Neural cell (in vitro differentiated cells): ENCODE measurements around the gene PWWP2B. TPM values are rescaled to one million over a fixed set of nuclear protein-coding genes. Genes with fewer than 3 reads are reported as not detected.

ENCODE experiments used
- H2AFZ ChIP-seq: fragments of 200-600, 300-800 bp; sonication (generic), shearing (Covaris generic); 2 replicates; pipeline ENCODE4 v1.6.0; 2014; ENCODE audit warnings: low read depth, mild to moderate bottlenecking, antibody characterized with exemption, low read length, moderate library complexity
- H3F3A ChIP-seq: fragments of 200-600 bp; shearing (Covaris generic); 2 replicates; pipeline ENCODE4 v1.6.1; 2016; ENCODE audit warnings: mild to moderate bottlenecking, moderate library complexity, mixed read lengths, antibody characterized with exemption, low read length; ENCODE audit not compliant: insufficient read depth, poor library complexity, severe bottlenecking
- H3K27ac ChIP-seq: fragments of 200-600, 300-800 bp; sonication (generic), shearing (Covaris generic); 2 replicates; pipeline ENCODE4 v1.5.1; 2014; ENCODE audit warnings: mild to moderate bottlenecking, low read length, moderate library complexity
- H3K27me3 ChIP-seq: fragments of 300-800, 200-600 bp; sonication (generic), shearing (Covaris generic); 2 replicates; pipeline ENCODE4 v1.6.0; 2014; ENCODE audit warnings: mild to moderate bottlenecking, low read depth, low read length, moderate library complexity; ENCODE audit not compliant: insufficient read depth
- H3K36me3 ChIP-seq: fragments of 300-800, 200-600 bp; sonication (generic), shearing (Covaris generic); 2 replicates; pipeline ENCODE4 v1.5.1; 2014; ENCODE audit warnings: mild to moderate bottlenecking, antibody characterized with exemption, low read length, moderate library complexity; ENCODE audit not compliant: insufficient read depth
- H3K4me2 ChIP-seq: fragments of 300-800, 200-600 bp; sonication (generic), shearing (Covaris generic); 2 replicates; pipeline ENCODE4 v1.6.0; 2014; ENCODE audit warnings: mild to moderate bottlenecking, low read length
- H3K4me3 ChIP-seq: fragments of 300-800, 200-600 bp; sonication (generic), shearing (Covaris generic); 2 replicates; pipeline ENCODE4 v1.5.1; 2014; ENCODE audit warnings: mild to moderate bottlenecking, low read length, moderate library complexity
- H3K79me2 ChIP-seq: fragments of 200-600 bp; shearing (Covaris generic); replicated peaks from 2 replicates; pipeline ENCODE4 v1.6.0; 2014; ENCODE audit warnings: mild to moderate bottlenecking, low read length, moderate library complexity; ENCODE audit not compliant: insufficient read depth
- H3K9ac ChIP-seq: fragments of 300-800, 200-600 bp; sonication (generic), shearing (Covaris generic); 2 replicates; pipeline ENCODE4 v1.6.1; 2016; ENCODE audit warnings: mild to moderate bottlenecking, low read length, mixed read lengths
- H3K9me2 ChIP-seq: fragments of 200-600 bp; shearing (Covaris generic); 2 replicates; pipeline ENCODE4 v1.6.1; 2016; ENCODE audit warnings: mild to moderate bottlenecking, low read length, mixed read lengths; ENCODE audit not compliant: insufficient read depth
- H3K9me3 ChIP-seq: fragments of 200-600, 300-800 bp; sonication (generic), shearing (Covaris generic); 2 replicates; pipeline ENCODE4 v1.6.1; 2016; ENCODE audit warnings: mild to moderate bottlenecking, mixed run types, low read length, moderate library complexity, mixed read lengths
- H4K20me1 ChIP-seq: fragments of 200-600 bp; shearing (Covaris generic); 2 replicates; pipeline ENCODE4 v1.6.1; 2016; ENCODE audit warnings: mild to moderate bottlenecking, mixed run types; ENCODE audit not compliant: insufficient read depth
- EP300 ChIP-seq: fragments of 450-650 bp; conservative IDR thresholded peaks from 2 replicates; pipeline ENCODE4 v1.6.1; 2014; ENCODE audit warnings: antibody characterized with exemption, mild to moderate bottlenecking, moderate library complexity; ENCODE audit not compliant: poor library complexity, severe bottlenecking
- EZH2 ChIP-seq: fragments of 200-600, 300-800 bp; shearing (Covaris generic), sonication (generic); IDR thresholded peaks from 2 replicates; pipeline ENCODE4 v1.6.1; 2014; ENCODE audit warnings: antibody characterized with exemption, low read length, borderline replicate concordance, mild to moderate bottlenecking; ENCODE audit not compliant: insufficient read depth, poor library complexity, severe bottlenecking
- MXI1 ChIP-seq: fragments of 450-650 bp; conservative IDR thresholded peaks from 2 replicates; pipeline ENCODE4 v1.6.1; 2014; ENCODE audit warnings: antibody characterized with exemption, mild to moderate bottlenecking; ENCODE audit not compliant: poor library complexity, severe bottlenecking
- POLR2AphosphoS5 ChIP-seq: IDR thresholded peaks from 2 replicates; pipeline ENCODE4 v1.6.1; 2012
- RAD21 ChIP-seq: fragments of 450-650 bp; conservative IDR thresholded peaks from 2 replicates; pipeline ENCODE4 v1.6.1; 2014; ENCODE audit warnings: antibody characterized with exemption, mild to moderate bottlenecking, moderate library complexity
- SMC3 ChIP-seq: fragments of 450-650 bp; conservative IDR thresholded peaks from 2 replicates; pipeline ENCODE4 v1.6.1; 2014; ENCODE audit warnings: antibody characterized with exemption, mild to moderate bottlenecking, moderate library complexity; ENCODE audit not compliant: poor library complexity
- TAF1 ChIP-seq: IDR thresholded peaks from 2 replicates; pipeline ENCODE4 v1.6.1; 2012; ENCODE audit warnings: low read depth
- polyA plus RNA-seq: library from polyadenylated mRNA; depleted of rRNA; stranded (reverse); fragments of >200 nt; gene quantifications from 2 replicates; pipeline ENCODE4 v1.2.3, GENCODE V29; 2014
- TF ChIP-seq, protein P1 (sequence below): IDR thresholded peaks from 2 replicates; pipeline ENCODE4 v1.6.1; 2012; ENCODE audit warnings: borderline replicate concordance
- TF ChIP-seq, protein P2 (sequence below): fragments of 450-650 bp; IDR thresholded peaks from 2 replicates; pipeline ENCODE4 v1.5.1; 2014; ENCODE audit warnings: antibody characterized with exemption, mild to moderate bottlenecking, moderate library complexity; ENCODE audit not compliant: poor library complexity, severe bottlenecking

The PWWP2B gene
- polyA plus RNA-seq, 1 donor from 2014 or later: 13.0 TPM

DNA sequence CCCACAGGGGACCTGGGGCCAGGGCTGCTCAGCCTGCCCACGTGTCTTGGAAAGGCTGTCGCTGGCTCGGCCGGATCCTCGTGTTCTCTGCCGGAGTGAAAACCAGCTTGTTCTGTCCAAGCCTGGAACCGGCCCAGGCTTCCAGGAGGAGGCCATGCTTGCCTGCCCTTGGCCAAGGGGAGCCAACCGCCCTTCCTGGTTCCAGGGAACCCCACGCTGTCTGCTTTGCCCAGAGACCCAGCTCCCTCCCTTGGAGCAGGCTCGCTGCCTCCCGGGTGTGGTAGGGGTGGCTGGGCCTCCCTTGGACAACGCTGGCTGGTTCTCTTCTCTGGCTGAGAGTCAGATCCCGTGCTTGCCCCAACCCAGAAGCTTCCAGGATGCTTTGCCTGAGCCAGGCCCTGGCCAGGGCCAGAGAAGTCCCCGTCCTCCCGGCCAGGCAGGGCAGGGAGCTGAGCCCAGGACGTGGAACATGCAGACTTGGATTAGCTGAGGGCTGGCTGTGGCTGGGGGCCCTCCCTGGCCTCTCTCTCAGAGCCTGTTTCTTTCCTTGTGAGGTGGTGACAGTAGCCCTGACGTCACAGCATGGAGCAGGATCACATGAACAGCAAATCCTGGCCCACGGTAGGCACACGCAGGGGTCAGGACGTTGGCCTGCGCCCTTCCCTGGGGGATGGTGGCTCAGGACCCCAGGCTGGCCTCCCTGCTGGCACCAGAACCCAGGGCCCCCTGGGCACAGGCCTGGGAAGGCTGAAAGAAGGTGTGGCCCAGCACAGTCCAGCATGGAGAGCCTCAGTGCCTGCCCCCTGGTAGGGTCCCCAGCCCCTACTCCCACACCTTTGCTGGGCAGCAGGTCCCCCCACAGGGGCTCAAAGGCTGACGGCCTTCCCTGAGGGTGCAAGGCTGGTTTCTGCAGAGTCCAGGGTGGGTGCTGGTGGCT lies 67.5 kb downstream of the PWWP2B start:
- H2AFZ ChIP-seq: no peak overlapping the region
- no peaks in the 10 kb centered on the region for H3K9me3 ChIP-seq
- no peak overlapping the region for H3K9ac ChIP-seq
- H3K36me3 ChIP-seq: no peaks in the 10 kb centered on the region
- no peaks in the 10 kb centered on the region for H3F3A ChIP-seq
- no peaks in the 10 kb centered on the region for H3K9me2 ChIP-seq
- no peak overlapping the region for H3K27ac ChIP-seq
- H3K27me3 ChIP-seq: no peaks in the 10 kb centered on the region
- no peak overlapping the region for H3K4me2 ChIP-seq
- TF ChIP-seq SMC3 (no peak), RAD21 (no peak), TAF1 (no peak), EZH2 (no peak), EP300 (no peak), MXI1 (no peak), POLR2AphosphoS5 (no peak)
- TF ChIP-seq, protein P1, sequence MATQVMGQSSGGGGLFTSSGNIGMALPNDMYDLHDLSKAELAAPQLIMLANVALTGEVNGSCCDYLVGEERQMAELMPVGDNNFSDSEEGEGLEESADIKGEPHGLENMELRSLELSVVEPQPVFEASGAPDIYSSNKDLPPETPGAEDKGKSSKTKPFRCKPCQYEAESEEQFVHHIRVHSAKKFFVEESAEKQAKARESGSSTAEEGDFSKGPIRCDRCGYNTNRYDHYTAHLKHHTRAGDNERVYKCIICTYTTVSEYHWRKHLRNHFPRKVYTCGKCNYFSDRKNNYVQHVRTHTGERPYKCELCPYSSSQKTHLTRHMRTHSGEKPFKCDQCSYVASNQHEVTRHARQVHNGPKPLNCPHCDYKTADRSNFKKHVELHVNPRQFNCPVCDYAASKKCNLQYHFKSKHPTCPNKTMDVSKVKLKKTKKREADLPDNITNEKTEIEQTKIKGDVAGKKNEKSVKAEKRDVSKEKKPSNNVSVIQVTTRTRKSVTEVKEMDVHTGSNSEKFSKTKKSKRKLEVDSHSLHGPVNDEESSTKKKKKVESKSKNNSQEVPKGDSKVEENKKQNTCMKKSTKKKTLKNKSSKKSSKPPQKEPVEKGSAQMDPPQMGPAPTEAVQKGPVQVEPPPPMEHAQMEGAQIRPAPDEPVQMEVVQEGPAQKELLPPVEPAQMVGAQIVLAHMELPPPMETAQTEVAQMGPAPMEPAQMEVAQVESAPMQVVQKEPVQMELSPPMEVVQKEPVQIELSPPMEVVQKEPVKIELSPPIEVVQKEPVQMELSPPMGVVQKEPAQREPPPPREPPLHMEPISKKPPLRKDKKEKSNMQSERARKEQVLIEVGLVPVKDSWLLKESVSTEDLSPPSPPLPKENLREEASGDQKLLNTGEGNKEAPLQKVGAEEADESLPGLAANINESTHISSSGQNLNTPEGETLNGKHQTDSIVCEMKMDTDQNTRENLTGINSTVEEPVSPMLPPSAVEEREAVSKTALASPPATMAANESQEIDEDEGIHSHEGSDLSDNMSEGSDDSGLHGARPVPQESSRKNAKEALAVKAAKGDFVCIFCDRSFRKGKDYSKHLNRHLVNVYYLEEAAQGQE: no peak
- TF ChIP-seq, protein P2, sequence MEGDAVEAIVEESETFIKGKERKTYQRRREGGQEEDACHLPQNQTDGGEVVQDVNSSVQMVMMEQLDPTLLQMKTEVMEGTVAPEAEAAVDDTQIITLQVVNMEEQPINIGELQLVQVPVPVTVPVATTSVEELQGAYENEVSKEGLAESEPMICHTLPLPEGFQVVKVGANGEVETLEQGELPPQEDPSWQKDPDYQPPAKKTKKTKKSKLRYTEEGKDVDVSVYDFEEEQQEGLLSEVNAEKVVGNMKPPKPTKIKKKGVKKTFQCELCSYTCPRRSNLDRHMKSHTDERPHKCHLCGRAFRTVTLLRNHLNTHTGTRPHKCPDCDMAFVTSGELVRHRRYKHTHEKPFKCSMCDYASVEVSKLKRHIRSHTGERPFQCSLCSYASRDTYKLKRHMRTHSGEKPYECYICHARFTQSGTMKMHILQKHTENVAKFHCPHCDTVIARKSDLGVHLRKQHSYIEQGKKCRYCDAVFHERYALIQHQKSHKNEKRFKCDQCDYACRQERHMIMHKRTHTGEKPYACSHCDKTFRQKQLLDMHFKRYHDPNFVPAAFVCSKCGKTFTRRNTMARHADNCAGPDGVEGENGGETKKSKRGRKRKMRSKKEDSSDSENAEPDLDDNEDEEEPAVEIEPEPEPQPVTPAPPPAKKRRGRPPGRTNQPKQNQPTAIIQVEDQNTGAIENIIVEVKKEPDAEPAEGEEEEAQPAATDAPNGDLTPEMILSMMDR: no peak
- no peak overlapping the region for H3K4me3 ChIP-seq
- H3K79me2 ChIP-seq: no peaks in the 10 kb centered on the region
- H4K20me1 ChIP-seq: no peaks in the 10 kb centered on the region

GRCh38 chr10:132465193-132465888 lies 68.3 kb downstream of the PWWP2B start:
- Histone ChIP-seq H3K27me3 (no peaks in the 10 kb centered on the region), H3K4me2 (no peak overlapping the region), H3K36me3 (no peaks in the 10 kb centered on the region), H4K20me1 (no peaks in the 10 kb centered on the region), H2AFZ (no peak overlapping the region), H3K4me3 (no peak overlapping the region), H3K79me2 (no peaks in the 10 kb centered on the region), H3F3A (no peaks in the 10 kb centered on the region), H3K9ac (no peak overlapping the region), H3K27ac (no peak overlapping the region), H3K9me2 (no peaks in the 10 kb centered on the region), H3K9me3 (no peaks in the 10 kb centered on the region)
- TF ChIP-seq EZH2 (no peak), EP300 (no peak), SMC3 (no peak), RAD21 (no peak), TAF1 (no peak), POLR2AphosphoS5 (no peak), MXI1 (no peak)
- TF ChIP-seq, protein P1: no peak
- TF ChIP-seq, protein P2: no peak
